Stomach (tissue), 9 donors: ENCODE data around the gene PLEKHA4. TPM values are rescaled to one million over a fixed set of nuclear protein-coding genes. Genes with fewer than 3 reads are reported as not detected.
A peak's percentile ranks its signal among the peaks of the same experiment; 100 is the strongest.

ENCODE experiments used
- DNase-seq, 2 donors: peaks; one replicate each; pipeline versions ENCODE4 v3.0.0 to v3.0.0-alpha.2; 2013 to 2019
- H3K27ac ChIP-seq, 5 donors: fragments of 200-600 bp in 4 of 5; sonication (generic) in 4 of 5; one replicate each; pipeline ENCODE4 v1.5.1; 2013 to 2019; ENCODE audit warnings: mild to moderate bottlenecking in 1 of 5, moderate library complexity in 1 of 5
- H3K27me3 ChIP-seq, 3 donors: fragments of 200-600 bp; sonication (generic); one replicate each; pipeline ENCODE4 v1.5.1; 2017 to 2019; ENCODE audit warnings: mixed run types in 1 of 3
- H3K36me3 ChIP-seq, 4 donors: fragments of 200-600 bp; sonication (generic); 1 replicate in 3 of 4; 2 replicates in 1 of 4; pipeline ENCODE4 v1.5.1; 2016 to 2019
- H3K4me1 ChIP-seq, 4 donors: fragments of 200-600 bp; sonication (generic); one replicate each; pipeline ENCODE4 v1.5.1; 2016 to 2019
- H3K4me3 ChIP-seq, 4 donors: fragments of 200-600 bp; sonication (generic) in 3 of 4; one replicate each; pipeline ENCODE4 v1.5.1; 2016 to 2019; ENCODE audit warnings: mild to moderate bottlenecking in 1 of 4
- H3K9me3 ChIP-seq, 4 donors: fragments of 200-600 bp; sonication (generic); one replicate each; pipeline ENCODE4 v1.5.1; 2016 to 2019
- CTCF ChIP-seq, 7 experiments: fragments of 450-650 bp in 4 of 7; fragments of 200-600 bp in 3 of 7; sonication (generic) in 3 of 7; IDR thresholded peaks; one replicate each; pipeline ENCODE4 v1.5.1; 2016 to 2019; ENCODE audit warnings: antibody characterized with exemption in 7 of 7, control low read depth in 2 of 7, mild to moderate bottlenecking in 1 of 7
- EP300 ChIP-seq: sonication (generic); formaldehyde crosslinking; IDR thresholded peaks from one replicate; pipeline ENCODE4 v1.6.1; 2017; ENCODE audit warnings: antibody characterized with exemption
- POLR2A ChIP-seq, 4 donors: fragments of 450-650 bp; IDR thresholded peaks; one replicate each; pipeline ENCODE4 v1.6.1; 2016; ENCODE audit warnings: antibody characterized with exemption in 4 of 4, control low read depth in 2 of 4, mild to moderate bottlenecking in 1 of 4, moderate library complexity in 1 of 4
- POLR2AphosphoS5 ChIP-seq, 3 donors: sonication (generic); formaldehyde crosslinking; IDR thresholded peaks; one replicate each; pipeline ENCODE4 v1.6.1; 2016; ENCODE audit warnings: antibody characterized with exemption in 3 of 3
- WGBS, 5 donors: extraction: QIAGEN DNeasy Blood & Tissue Kit in 3 of 5; methylation state at CpG; one replicate each; pipeline versions ENCODE4 v1.1.5 to v1.1.7; 2013 to 2018; 5-methylcytosine and 5-hydroxymethylcytosine counted together
- intact Hi-C: fragments of 100-400 bp; cut with DNase I; formaldehyde crosslinking; loops from one replicate; pipeline ENCODE4 v1.15.1; 2023; ENCODE audit warnings: low total_unique reads
- polyA plus RNA-seq, 3 donors: library from polyadenylated mRNA; stranded (reverse); fragments of 200-250 nt; gene quantifications; one replicate each; pipeline ENCODE4 v1.2.3, GENCODE V29; 2013
- total RNA-seq, 5 donors: library from RNA; depleted of rRNA; stranded (reverse); fragments of >200 nt; gene quantifications; one replicate each; pipeline versions ENCODE4 v1.1.0 to v1.2.3, GENCODE V29; 2014 to 2016
- donor health status: healthy with polysubstance abuse.
- donor health status: Bipolar disorder and iron deficiency.
- donor health status: healthy.

PLEKHA4 gene
- total and polyA plus RNA-seq, 8 donors: 1.7 to 85.0 (median 30.0) TPM

GRCh38 chr19:48835734-48836088 is 32.7 kb downstream of the PLEKHA4 start:
- Histone ChIP-seq H3K36me3 (peaks cover 0 to 26% (median 11%) of the 10 kb centered on the region in 4 donors), H3K4me1 (peaks cover 12 to 26% (median 19%) of the 10 kb centered on the region in 4 donors), H3K4me3 (peak overlapping the region; percentile 38 to 44 (median 42)), H3K9me3 (no peaks in the 10 kb centered on the region), H3K27ac (peak overlapping the region; percentile 10 to 89 (median 66)), H3K27me3 (peaks cover 0 to 6% (median 0%) of the 10 kb centered on the region in 3 donors)
- peak; percentile 96 to 98 for DNase-seq
- WGBS, 5 donors: 1 to 4% (median 3%) methylated on average over 11 to 12 of the region's 12 CpGs
- TF ChIP-seq POLR2A (IDR thresholded peaks at IDR 0.05): no peak
- TF ChIP-seq POLR2AphosphoS5 (IDR thresholded peaks at IDR 0.05): peak in 2 of 3 donors; percentile 32 to 84
- TF ChIP-seq CTCF (IDR thresholded peaks at IDR 0.05): peak in 6 of 7 experiments; percentile 66 to 97 (median 86)
- intact Hi-C loops: no loop called here

GRCh38 chr19:48833977-48834376 is 34.4 kb downstream of the PLEKHA4 start:
- no peak for DNase-seq
- H3K9me3 ChIP-seq: no peaks in the 10 kb centered on the region
- 74 to 91% (median 84%) methylated on average over 5 of the region's 5 CpGs for WGBS, 5 donors
- H3K27me3 ChIP-seq: peaks cover 0 to 6% (median 0%) of the 10 kb centered on the region in 3 donors
- H3K4me1 ChIP-seq: peaks cover 12 to 27% (median 23%) of the 10 kb centered on the region in 4 donors
- intact Hi-C loops: loop anchor here (5.0 kb wide), 1 partner anchor 37 kb away; no protein-coding TSS in a partner anchor
- H3K4me3 ChIP-seq: no peak overlapping the region
- no peak for TF ChIP-seq POLR2AphosphoS5 (IDR thresholded peaks at IDR 0.05)
- no peak for TF ChIP-seq CTCF (IDR thresholded peaks at IDR 0.05)
- no peak for TF ChIP-seq EP300
- TF ChIP-seq POLR2A (IDR thresholded peaks at IDR 0.05): no peak
- H3K27ac ChIP-seq: no peak overlapping the region
- H3K36me3 ChIP-seq: peaks cover 0 to 31% (median 15%) of the 10 kb centered on the region in 4 donors

GRCh38 chr19:48833049-48833448 is 35.4 kb downstream of the PLEKHA4 start:
- DNase-seq: no peak
- Histone ChIP-seq H3K4me3 (no peak overlapping the region), H3K36me3 (peaks cover 0 to 35% (median 15%) of the 10 kb centered on the region in 4 donors), H3K27me3 (peaks cover 0 to 6% (median 0%) of the 10 kb centered on the region in 3 donors), H3K9me3 (no peaks in the 10 kb centered on the region), H3K4me1 (peaks cover 12 to 27% (median 23%) of the 10 kb centered on the region in 4 donors), H3K27ac (no peak overlapping the region)
- 68 to 94% (median 78%) methylated on average over 5 of the region's 5 CpGs for WGBS, 5 donors
- intact Hi-C loops: loop anchor here (5.0 kb wide), 1 partner anchor 36 kb away; no protein-coding TSS in a partner anchor
- TF ChIP-seq POLR2A (IDR thresholded peaks at IDR 0.05): no peak

- no peak for DNase-seq
- TF ChIP-seq POLR2A (IDR thresholded peaks at IDR 0.05): no peak
- no peak for TF ChIP-seq CTCF (IDR thresholded peaks at IDR 0.05)
- no peak for TF ChIP-seq EP300
- no peak for TF ChIP-seq POLR2AphosphoS5 (IDR thresholded peaks at IDR 0.05)
- intact Hi-C loops: loop anchor here (5.0 kb wide), 1 partner anchor 34 kb away; no protein-coding TSS in a partner anchor
- H3K27ac ChIP-seq: no peak overlapping the region
- no peak overlapping the region for H3K4me3 ChIP-seq
- WGBS, 5 donors: 92 to 96% (median 96%) methylated on average over 4 of the region's 4 CpGs
- H3K9me3 ChIP-seq: no peaks in the 10 kb centered on the region
- H3K4me1 ChIP-seq: peaks cover 8 to 17% (median 9%) of the 10 kb centered on the region in 4 donors
- no peaks in the 10 kb centered on the region for H3K27me3 ChIP-seq
- H3K36me3 ChIP-seq: peaks cover 0 to 41% (median 22%) of the 10 kb centered on the region in 4 donors
These were observed 37.5 kb downstream of the PLEKHA4 start for GRCh38 chr19:48830965-48831364.

- no peak overlapping the region for H3K4me3 ChIP-seq
- peaks cover 0 to 9% (median 2%) of the 10 kb centered on the region in 4 donors for H3K4me1 ChIP-seq
- no peak overlapping the region for H3K27ac ChIP-seq
- peaks cover 0 to 41% (median 22%) of the 10 kb centered on the region in 4 donors for H3K36me3 ChIP-seq
- intact Hi-C loops: loop anchor here (5.0 kb wide), 1 partner anchor 33 kb away; no protein-coding TSS in a partner anchor
- no peak for TF ChIP-seq POLR2A (IDR thresholded peaks at IDR 0.05)
- no peak for TF ChIP-seq CTCF (IDR thresholded peaks at IDR 0.05)
- TF ChIP-seq EP300: no peak
- no peaks in the 10 kb centered on the region for H3K9me3 ChIP-seq
- 32 to 72% (median 43%) methylated on average over 9 of the region's 9 CpGs for WGBS, 5 donors
- DNase-seq: no peak
- no peaks in the 10 kb centered on the region for H3K27me3 ChIP-seq
These were observed 38.3 kb downstream of the PLEKHA4 start for GRCh38 chr19:48830088-48830487.
